PC-9 (cell line): Measurements from ENCODE around the gene ZNF593OS.

Experiments used
- EZH2 ChIP-seq: fragments of 200-600 bp; sonication (generic); IDR thresholded peaks from 2 replicates; pipeline ENCODE4 v1.8.0; 2017; ENCODE audit warnings: antibody characterized with exemption, low read depth
- TF ChIP-seq, protein P1 (sequence below): fragments of 200-600 bp; sonication (generic); conservative IDR thresholded peaks from 2 replicates; pipeline ENCODE4 v1.6.1; 2017; ENCODE audit warnings: mixed run types, antibody characterized with exemption, mild to moderate bottlenecking, moderate library complexity

DNA sequence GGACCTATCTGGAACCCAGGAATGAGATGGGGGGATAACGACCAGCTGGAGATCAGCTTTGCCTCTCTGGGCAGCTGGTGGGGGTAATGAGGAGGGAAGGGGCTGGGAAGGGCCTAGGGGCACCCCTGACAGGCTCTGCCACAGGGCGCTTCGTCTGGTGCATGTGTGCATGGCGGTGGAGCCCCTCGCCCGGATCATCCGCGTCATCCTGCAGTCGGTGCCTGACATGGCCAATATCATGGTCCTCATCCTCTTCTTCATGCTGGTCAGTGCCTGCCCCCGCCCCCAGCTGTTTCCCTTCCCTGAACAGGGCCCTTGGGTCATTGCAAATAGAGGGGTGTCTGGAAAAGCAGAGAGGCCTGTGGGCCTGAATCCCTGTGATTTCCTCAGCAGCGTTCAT, 26.2 kb upstream of the ZNF593OS start:
- TF ChIP-seq, protein P1, sequence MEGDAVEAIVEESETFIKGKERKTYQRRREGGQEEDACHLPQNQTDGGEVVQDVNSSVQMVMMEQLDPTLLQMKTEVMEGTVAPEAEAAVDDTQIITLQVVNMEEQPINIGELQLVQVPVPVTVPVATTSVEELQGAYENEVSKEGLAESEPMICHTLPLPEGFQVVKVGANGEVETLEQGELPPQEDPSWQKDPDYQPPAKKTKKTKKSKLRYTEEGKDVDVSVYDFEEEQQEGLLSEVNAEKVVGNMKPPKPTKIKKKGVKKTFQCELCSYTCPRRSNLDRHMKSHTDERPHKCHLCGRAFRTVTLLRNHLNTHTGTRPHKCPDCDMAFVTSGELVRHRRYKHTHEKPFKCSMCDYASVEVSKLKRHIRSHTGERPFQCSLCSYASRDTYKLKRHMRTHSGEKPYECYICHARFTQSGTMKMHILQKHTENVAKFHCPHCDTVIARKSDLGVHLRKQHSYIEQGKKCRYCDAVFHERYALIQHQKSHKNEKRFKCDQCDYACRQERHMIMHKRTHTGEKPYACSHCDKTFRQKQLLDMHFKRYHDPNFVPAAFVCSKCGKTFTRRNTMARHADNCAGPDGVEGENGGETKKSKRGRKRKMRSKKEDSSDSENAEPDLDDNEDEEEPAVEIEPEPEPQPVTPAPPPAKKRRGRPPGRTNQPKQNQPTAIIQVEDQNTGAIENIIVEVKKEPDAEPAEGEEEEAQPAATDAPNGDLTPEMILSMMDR, result no peak
- no peak for TF ChIP-seq EZH2
